HepG2 (cell line): Measurements from ENCODE around the gene DLG2. TPM values are rescaled to one million over a fixed set of nuclear protein-coding genes. Genes with fewer than 3 reads are reported as not detected.

Experiments used
- ATAC-seq: fragments of 200-7000 bp; cut with Tn5 transposase; 3 replicates; pipeline ENCODE4 v1.9.1; 2020; ENCODE audit warnings: mild to moderate bottlenecking, moderate library complexity
- BruUV-seq: library from RNA; stranded (reverse); fragments of 400-500 nt; replicated peaks from 2 replicates; lab custom pipeline; 2021; lab: Mats Ljungman, UMichigan
- CTCF ChIA-PET: fragments of 300-600 bp; formaldehyde crosslinking; extraction: SDS; loops from one replicate; lab custom pipeline; 2021; ENCODE audit warnings: low total read pairs, inconsistent platforms, low intra/inter-chr PET ratio; lab: Yijun Ruan, JAX
- POLR2A ChIA-PET: fragments of 350-600 bp; sonication (Branson Sonifier 250); formaldehyde crosslinking; loops from one replicate; lab custom pipeline; 2020; ENCODE audit warnings: antibody characterized with exemption, inconsistent platforms; lab: Yijun Ruan, JAX
- DNase-seq: peaks from one replicate; pipeline ENCODE4 v3.0.0-alpha.2; 2015; ENCODE audit warnings: low spot score
- FAIRE-seq: peaks from 3 replicates; lab custom pipeline; 2011; peaks lifted over from hg19 to GRCh38; lab: Jason Lieb, UNC
- H2AFZ ChIP-seq: one replicate; pipeline ENCODE4 v1.6.1; 2011; ENCODE audit warnings: low read length, inconsistent platforms
- H3K27ac ChIP-seq: fragments of 300-600 bp; 3 replicates; pipeline ENCODE4 v1.8.0; 2011; ENCODE audit warnings: mixed run types, mild to moderate bottlenecking, mixed read lengths, low read length, inconsistent platforms; ENCODE audit not compliant: insufficient read depth; ENCODE audit errors: extremely low read length
- H3K27me3 ChIP-seq, 2 experiments: fragments of 200-600 bp in 1 of 2; 2 replicates in 1 of 2; 3 replicates in 1 of 2; pipeline versions ENCODE4 v1.6.0 to v1.8.0; 2011; ENCODE audit warnings: low read length in 2 of 2, mild to moderate bottlenecking in 2 of 2, moderate library complexity in 2 of 2, inconsistent platforms in 1 of 2; ENCODE audit not compliant: insufficient read depth in 2 of 2, control insufficient read depth in 1 of 2
- H3K36me3 ChIP-seq, 2 experiments: fragments of 200-600 bp in 1 of 2; replicated peaks in 1 of 2; 2 replicates in 1 of 2; 3 replicates in 1 of 2; pipeline versions ENCODE4 v1.5.1 to v1.8.0; 2011; ENCODE audit warnings: low read length in 2 of 2, inconsistent platforms in 1 of 2; ENCODE audit not compliant: insufficient read depth in 2 of 2, control insufficient read depth in 1 of 2
- H3K4me1 ChIP-seq: 2 replicates; pipeline ENCODE4 v1.5.1; 2012; ENCODE audit warnings: low read length, inconsistent platforms; ENCODE audit not compliant: insufficient read depth
- H3K4me2 ChIP-seq: 2 replicates; pipeline ENCODE4 v1.6.0; 2011; ENCODE audit warnings: low read depth, low read length, inconsistent platforms
- H3K4me3 ChIP-seq, 3 experiments: fragments of 200-600 bp in 1 of 3; sonication (generic), shearing (Covaris generic) in 1 of 3; replicated peaks in 1 of 3; 2 replicates each; pipeline ENCODE4 v1.5.1; 2011 to 2016; ENCODE audit warnings: low read length in 3 of 3, inconsistent platforms in 2 of 3, low read depth in 2 of 3, mild to moderate bottlenecking in 2 of 3, control low read depth in 1 of 3, mixed read lengths in 1 of 3; ENCODE audit not compliant: insufficient read depth in 1 of 3
- H3K79me2 ChIP-seq: one replicate; pipeline ENCODE4 v1.6.1; 2011; ENCODE audit warnings: low read length, inconsistent platforms; ENCODE audit not compliant: insufficient read depth
- H3K9ac ChIP-seq: 2 replicates; pipeline ENCODE4 v1.6.0; 2011; ENCODE audit warnings: mild to moderate bottlenecking, low read depth, low read length, inconsistent platforms; ENCODE audit not compliant: insufficient read depth
- H3K9me3 ChIP-seq: 2 replicates; pipeline ENCODE4 v1.5.1; 2012; ENCODE audit warnings: mild to moderate bottlenecking, low read length
- H4K20me1 ChIP-seq: 2 replicates; pipeline ENCODE4 v1.6.0; 2011; ENCODE audit warnings: inconsistent platforms, mild to moderate bottlenecking, low read length, moderate library complexity; ENCODE audit not compliant: insufficient read depth
- ATF7 ChIP-seq, 2 experiments: fragments of 450-650 bp in 1 of 2; sonication (generic) in 1 of 2; formaldehyde crosslinking in 1 of 2; IDR thresholded peaks; 2 replicates each; pipeline versions ENCODE4 v1.4.0 to v1.6.1; 2016 to 2020; ENCODE audit warnings: antibody characterized with exemption in 1 of 2, mild to moderate bottlenecking in 1 of 2, missing genetic modification reagents in 1 of 2
- ESRRA ChIP-seq: sonication (generic); formaldehyde crosslinking; IDR thresholded peaks from 2 replicates; pipeline ENCODE4 v1.5.1; 2020; ENCODE audit warnings: mild to moderate bottlenecking, low read depth, missing genetic modification reagents
- SRF ChIP-seq: IDR thresholded peaks from 2 replicates; pipeline ENCODE4 v1.6.1; 2011; ENCODE audit warnings: mild to moderate bottlenecking, low read depth, low read length, moderate library complexity
- ZNF75D ChIP-seq: sonication (generic); formaldehyde crosslinking; IDR thresholded peaks from 2 replicates; pipeline ENCODE4 v1.8.1; 2023; ENCODE audit warnings: missing genetic modification reagents, mild to moderate bottlenecking, borderline replicate concordance
- ZNF878 ChIP-seq: sonication (generic); formaldehyde crosslinking; IDR thresholded peaks from 2 replicates; pipeline ENCODE4 v1.8.1; 2023; ENCODE audit warnings: mild to moderate bottlenecking, missing genetic modification reagents, moderate library complexity
- WGBS: methylation state at CpG from one replicate; pipeline ENCODE4 v1.1.6; 2017; ENCODE audit warnings: low lambda C conversion rate; 5-methylcytosine and 5-hydroxymethylcytosine counted together
- in situ Hi-C: cut with HindIII; loops from 2 replicates; pipeline ENCODE4 v1.10.0; 2017; ENCODE audit warnings: low pct_unique_long_range_greater_than_20kb; ENCODE audit not compliant: extremely low pct_ligation_motif_present
- intact Hi-C: fragments of 100-400 bp; cut with micrococcal nuclease; formaldehyde crosslinking; loops from one replicate; pipeline ENCODE4 v1.10.0; 2022; ENCODE audit not compliant: unreplicated experiment
- polyA plus RNA-seq, 8 experiments: library from polyadenylated mRNA; depleted of rRNA in 3 of 8; stranded (reverse) in 7 of 8; unstranded in 1 of 8; fragments of >200 nt; fragmentation: Illumina TruSeq in 4 of 8; extraction: Trizol in 4 of 8; gene quantifications; 2 replicates each; pipeline versions ENCODE4 v1.2.1 to v1.2.3, GENCODE V29; 2011 to 2016; ENCODE audit warnings: low read depth in 4 of 8, missing spikeins in 1 of 8, mixed read lengths in 1 of 8; ENCODE audit not compliant: insufficient read depth in 1 of 8
- total RNA-seq, 5 experiments: library from RNA; depleted of rRNA; stranded (reverse); fragments of >200 nt; fragmentation: Illumina TruSeq; extraction: Trizol; gene quantifications; 2 replicates each; pipeline ENCODE4 v1.2.3, GENCODE V29; 2016; ENCODE audit warnings: low read depth in 1 of 5
- TF ChIP-seq, protein P1 (sequence below): sonication (generic); formaldehyde crosslinking; IDR thresholded peaks from 2 replicates; pipeline ENCODE4 v1.8.1; 2023; ENCODE audit warnings: missing genetic modification reagents, inconsistent platforms, borderline replicate concordance
- TF ChIP-seq, protein P2 (sequence below): sonication (generic); formaldehyde crosslinking; IDR thresholded peaks from 2 replicates; pipeline ENCODE4 v1.9.0; 2021; ENCODE audit warnings: missing genetic modification reagents, borderline replicate concordance
- TF ChIP-seq, protein P3 (sequence below): sonication (generic); formaldehyde crosslinking; IDR thresholded peaks from 2 replicates; pipeline ENCODE4 v1.5.0; 2020; ENCODE audit warnings: missing genetic modification reagents, mild to moderate bottlenecking, borderline replicate concordance
- TF ChIP-seq, protein P4 (sequence below): sonication (generic); formaldehyde crosslinking; IDR thresholded peaks from 2 replicates; pipeline ENCODE4 v1.4.0; 2020; ENCODE audit warnings: missing genetic modification reagents, mild to moderate bottlenecking, borderline replicate concordance
- TF ChIP-seq, protein P5 (sequence below): sonication (generic); formaldehyde crosslinking; IDR thresholded peaks from 2 replicates; pipeline ENCODE4 v1.4.0; 2020; ENCODE audit warnings: missing genetic modification reagents
- TF ChIP-seq, protein P6 (sequence below): sonication (generic); formaldehyde crosslinking; conservative IDR thresholded peaks from 2 replicates; pipeline ENCODE4 v1.8.1; 2023; ENCODE audit warnings: missing genetic modification reagents

DLG2 gene
- total and polyA plus RNA-seq, 2 of the 13 experiments (the other 11 are each of a cell fraction or from before 2014, with no cell fraction given), result 0.46 to 1.0 TPM

DNA sequence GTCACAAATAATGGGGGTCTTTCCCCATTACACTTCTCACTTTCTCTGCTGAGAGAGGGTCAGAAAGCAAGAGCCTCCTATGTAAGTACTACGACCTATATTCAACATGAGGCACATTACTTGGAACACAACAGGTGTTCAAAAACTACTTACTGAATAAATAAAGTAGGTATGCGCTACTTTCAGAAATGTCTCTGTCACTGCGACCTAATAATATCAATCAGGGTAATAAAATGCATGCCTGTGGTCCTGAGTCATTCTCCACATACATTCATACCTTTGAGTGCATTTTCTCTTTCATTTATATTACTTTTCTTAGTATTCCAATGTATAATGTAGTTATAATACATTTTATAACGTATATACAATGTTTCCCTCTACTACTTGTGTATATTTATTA, 838.9 kb downstream of the DLG2 start:
- ChIA-PET POLR2A (no interaction called here), CTCF (no interaction called here)
- no peak overlapping the region for H3K27ac ChIP-seq
- FAIRE-seq (no peak), DNase-seq (no peak), ATAC-seq (no peak)
- intact Hi-C loops, result no loop called here
- no peak overlapping the region for H2AFZ ChIP-seq
- no peak overlapping the region for H3K4me2 ChIP-seq
- H3K4me3 ChIP-seq, result no peak overlapping the region
- H3K36me3 ChIP-seq, result no peaks in the 10 kb centered on the region
- H3K27me3 ChIP-seq, result no peaks in the 10 kb centered on the region
- H4K20me1 ChIP-seq, result no peaks in the 10 kb centered on the region; the same call in 1 of the 2 replicates
- H3K9ac ChIP-seq, result no peak overlapping the region
- TF ChIP-seq, protein P1, sequence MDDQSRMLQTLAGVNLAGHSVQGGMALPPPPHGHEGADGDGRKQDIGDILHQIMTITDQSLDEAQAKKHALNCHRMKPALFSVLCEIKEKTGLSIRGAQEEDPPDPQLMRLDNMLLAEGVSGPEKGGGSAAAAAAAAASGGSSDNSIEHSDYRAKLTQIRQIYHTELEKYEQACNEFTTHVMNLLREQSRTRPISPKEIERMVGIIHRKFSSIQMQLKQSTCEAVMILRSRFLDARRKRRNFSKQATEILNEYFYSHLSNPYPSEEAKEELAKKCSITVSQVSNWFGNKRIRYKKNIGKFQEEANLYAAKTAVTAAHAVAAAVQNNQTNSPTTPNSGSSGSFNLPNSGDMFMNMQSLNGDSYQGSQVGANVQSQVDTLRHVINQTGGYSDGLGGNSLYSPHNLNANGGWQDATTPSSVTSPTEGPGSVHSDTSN, result no peak
- TF ChIP-seq, protein P2, sequence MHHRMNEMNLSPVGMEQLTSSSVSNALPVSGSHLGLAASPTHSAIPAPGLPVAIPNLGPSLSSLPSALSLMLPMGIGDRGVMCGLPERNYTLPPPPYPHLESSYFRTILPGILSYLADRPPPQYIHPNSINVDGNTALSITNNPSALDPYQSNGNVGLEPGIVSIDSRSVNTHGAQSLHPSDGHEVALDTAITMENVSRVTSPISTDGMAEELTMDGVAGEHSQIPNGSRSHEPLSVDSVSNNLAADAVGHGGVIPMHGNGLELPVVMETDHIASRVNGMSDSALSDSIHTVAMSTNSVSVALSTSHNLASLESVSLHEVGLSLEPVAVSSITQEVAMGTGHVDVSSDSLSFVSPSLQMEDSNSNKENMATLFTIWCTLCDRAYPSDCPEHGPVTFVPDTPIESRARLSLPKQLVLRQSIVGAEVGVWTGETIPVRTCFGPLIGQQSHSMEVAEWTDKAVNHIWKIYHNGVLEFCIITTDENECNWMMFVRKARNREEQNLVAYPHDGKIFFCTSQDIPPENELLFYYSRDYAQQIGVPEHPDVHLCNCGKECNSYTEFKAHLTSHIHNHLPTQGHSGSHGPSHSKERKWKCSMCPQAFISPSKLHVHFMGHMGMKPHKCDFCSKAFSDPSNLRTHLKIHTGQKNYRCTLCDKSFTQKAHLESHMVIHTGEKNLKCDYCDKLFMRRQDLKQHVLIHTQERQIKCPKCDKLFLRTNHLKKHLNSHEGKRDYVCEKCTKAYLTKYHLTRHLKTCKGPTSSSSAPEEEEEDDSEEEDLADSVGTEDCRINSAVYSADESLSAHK (CRISPR knock-in tag), result no peak
- TF ChIP-seq ZNF75D (CRISPR knock-in tag) (no peak), ATF7 (IDR thresholded peaks at IDR 0.05) (no peak), ATF7 (CRISPR knock-in tag; IDR thresholded peaks at IDR 0.05) (no peak), ZNF878 (no peak), ESRRA (no peak), SRF (no peak)
- TF ChIP-seq, protein P3, sequence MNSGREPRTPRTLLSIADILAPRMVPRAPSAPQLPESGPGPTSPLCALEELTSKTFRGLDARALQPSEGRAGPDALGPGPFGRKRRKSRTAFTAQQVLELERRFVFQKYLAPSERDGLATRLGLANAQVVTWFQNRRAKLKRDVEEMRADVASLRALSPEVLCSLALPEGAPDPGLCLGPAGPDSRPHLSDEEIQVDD (CRISPR knock-in tag), result no peak
- TF ChIP-seq, protein P4, sequence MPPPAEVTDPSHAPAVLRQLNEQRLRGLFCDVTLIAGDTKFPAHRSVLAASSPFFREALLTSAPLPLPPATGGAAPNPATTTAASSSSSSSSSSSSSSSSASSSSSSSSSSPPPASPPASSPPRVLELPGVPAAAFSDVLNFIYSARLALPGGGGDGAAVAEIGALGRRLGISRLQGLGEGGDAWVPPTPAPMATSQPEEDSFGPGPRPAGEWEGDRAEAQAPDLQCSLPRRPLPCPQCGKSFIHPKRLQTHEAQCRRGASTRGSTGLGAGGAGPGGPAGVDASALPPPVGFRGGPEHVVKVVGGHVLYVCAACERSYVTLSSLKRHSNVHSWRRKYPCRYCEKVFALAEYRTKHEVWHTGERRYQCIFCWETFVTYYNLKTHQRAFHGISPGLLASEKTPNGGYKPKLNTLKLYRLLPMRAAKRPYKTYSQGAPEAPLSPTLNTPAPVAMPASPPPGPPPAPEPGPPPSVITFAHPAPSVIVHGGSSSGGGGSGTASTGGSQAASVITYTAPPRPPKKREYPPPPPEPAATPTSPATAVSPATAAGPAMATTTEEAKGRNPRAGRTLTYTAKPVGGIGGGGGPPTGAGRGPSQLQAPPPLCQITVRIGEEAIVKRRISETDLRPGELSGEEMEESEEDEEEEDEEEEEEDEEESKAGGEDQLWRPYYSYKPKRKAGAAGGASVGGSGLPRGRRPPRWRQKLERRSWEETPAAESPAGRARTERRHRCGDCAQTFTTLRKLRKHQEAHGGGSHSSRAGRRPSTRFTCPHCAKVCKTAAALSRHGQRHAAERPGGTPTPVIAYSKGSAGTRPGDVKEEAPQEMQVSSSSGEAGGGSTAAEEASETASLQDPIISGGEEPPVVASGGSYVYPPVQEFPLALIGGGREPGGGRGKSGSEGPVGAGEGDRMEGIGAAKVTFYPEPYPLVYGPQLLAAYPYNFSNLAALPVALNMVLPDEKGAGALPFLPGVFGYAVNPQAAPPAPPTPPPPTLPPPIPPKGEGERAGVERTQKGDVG (CRISPR knock-in tag), result no peak
- TF ChIP-seq, protein P5, sequence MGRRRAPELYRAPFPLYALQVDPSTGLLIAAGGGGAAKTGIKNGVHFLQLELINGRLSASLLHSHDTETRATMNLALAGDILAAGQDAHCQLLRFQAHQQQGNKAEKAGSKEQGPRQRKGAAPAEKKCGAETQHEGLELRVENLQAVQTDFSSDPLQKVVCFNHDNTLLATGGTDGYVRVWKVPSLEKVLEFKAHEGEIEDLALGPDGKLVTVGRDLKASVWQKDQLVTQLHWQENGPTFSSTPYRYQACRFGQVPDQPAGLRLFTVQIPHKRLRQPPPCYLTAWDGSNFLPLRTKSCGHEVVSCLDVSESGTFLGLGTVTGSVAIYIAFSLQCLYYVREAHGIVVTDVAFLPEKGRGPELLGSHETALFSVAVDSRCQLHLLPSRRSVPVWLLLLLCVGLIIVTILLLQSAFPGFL (CRISPR knock-in tag), result no peak
- TF ChIP-seq, protein P6, sequence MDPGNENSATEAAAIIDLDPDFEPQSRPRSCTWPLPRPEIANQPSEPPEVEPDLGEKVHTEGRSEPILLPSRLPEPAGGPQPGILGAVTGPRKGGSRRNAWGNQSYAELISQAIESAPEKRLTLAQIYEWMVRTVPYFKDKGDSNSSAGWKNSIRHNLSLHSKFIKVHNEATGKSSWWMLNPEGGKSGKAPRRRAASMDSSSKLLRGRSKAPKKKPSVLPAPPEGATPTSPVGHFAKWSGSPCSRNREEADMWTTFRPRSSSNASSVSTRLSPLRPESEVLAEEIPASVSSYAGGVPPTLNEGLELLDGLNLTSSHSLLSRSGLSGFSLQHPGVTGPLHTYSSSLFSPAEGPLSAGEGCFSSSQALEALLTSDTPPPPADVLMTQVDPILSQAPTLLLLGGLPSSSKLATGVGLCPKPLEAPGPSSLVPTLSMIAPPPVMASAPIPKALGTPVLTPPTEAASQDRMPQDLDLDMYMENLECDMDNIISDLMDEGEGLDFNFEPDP, result no peak
- H3K9me3 ChIP-seq, result no peaks in the 10 kb centered on the region
- WGBS, result 9% methylated on average over 4 of the region's 4 CpGs
- in situ Hi-C loops, result loop anchor here (25.0 kb wide), 1 partner anchor 799 kb away; no protein-coding TSS in a partner anchor
- H3K79me2 ChIP-seq, result no peaks in the 10 kb centered on the region
- no peaks in the 10 kb centered on the region for H3K4me1 ChIP-seq
- no TSS peak for BruUV-seq
